ENCODE measurements around the gene GMCL2.

Gene GMCL2

DNA sequence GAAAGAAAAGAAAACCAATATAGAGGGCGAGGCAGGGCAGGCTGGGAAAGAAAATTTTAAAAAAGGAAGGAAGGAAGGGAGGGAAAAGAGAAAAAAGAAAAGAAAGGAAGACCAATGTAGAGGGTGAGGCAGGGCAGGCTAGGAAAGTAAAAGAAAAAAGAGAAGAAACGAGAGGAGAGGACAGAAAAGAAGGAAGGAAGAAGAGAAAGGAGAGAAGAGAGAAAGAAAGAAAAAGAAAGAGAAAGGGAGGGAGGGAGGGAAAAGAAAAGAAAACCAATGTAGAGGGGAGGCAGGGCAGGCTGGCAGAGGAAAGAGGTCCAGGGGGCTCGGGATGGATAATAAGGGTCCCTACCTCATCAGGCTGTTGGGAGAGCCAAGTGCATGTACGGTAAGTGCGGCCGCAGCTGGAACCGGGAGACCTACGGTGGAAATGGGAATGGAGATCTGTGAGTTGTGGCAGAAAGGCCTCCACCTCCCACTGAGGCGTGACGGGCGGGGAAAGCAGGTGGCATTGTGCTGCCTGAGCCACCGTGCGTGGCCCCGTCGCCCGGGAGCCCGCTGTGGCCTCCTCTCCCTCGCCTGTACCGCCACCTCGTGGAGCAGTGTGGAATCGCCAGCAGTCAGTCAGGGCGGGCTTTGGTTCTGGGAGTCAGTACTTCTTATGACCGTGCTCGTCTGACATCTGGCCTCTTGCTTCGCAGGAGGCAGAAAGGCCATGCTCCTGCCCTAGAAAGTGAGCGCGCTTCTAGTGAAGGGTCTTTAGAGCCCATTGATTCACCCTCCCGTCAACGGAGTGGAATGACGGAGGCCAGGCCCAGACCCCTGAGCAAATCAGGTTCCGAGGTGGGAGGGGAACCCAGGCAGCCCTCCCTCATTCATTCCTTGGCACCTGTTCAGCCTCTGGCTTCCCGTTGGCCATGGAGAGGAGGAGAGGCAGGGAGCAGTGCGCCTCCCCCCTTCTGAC is 23.1 kb downstream of the GMCL2 start:
- TF ChIP-seq, protein P1, sequence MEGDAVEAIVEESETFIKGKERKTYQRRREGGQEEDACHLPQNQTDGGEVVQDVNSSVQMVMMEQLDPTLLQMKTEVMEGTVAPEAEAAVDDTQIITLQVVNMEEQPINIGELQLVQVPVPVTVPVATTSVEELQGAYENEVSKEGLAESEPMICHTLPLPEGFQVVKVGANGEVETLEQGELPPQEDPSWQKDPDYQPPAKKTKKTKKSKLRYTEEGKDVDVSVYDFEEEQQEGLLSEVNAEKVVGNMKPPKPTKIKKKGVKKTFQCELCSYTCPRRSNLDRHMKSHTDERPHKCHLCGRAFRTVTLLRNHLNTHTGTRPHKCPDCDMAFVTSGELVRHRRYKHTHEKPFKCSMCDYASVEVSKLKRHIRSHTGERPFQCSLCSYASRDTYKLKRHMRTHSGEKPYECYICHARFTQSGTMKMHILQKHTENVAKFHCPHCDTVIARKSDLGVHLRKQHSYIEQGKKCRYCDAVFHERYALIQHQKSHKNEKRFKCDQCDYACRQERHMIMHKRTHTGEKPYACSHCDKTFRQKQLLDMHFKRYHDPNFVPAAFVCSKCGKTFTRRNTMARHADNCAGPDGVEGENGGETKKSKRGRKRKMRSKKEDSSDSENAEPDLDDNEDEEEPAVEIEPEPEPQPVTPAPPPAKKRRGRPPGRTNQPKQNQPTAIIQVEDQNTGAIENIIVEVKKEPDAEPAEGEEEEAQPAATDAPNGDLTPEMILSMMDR (IDR thresholded peaks at IDR 0.05; ENCODE audit: low read depth, low read length, missing control alignments), result peak; percentile 99
- in situ Hi-C loops (cut with HindIII; ENCODE audit: low pct_ligation_motif_present, low sequenced_read_pairs), result no loop called here
- Histone ChIP-seq H3K27ac (no peak overlapping the region), H3K27me3 (replicated peaks) (peaks cover 3% of the 10 kb centered on the region), H3K4me3 (ENCODE audit: low read depth, low read length) (no peak overlapping the region), H3K36me3 (replicated peaks) (no peaks in the 10 kb centered on the region)
- peak; percentile 42 for DNase-seq

- DNase-seq, result no peak
- TF ChIP-seq, protein P1 (IDR thresholded peaks at IDR 0.05; ENCODE audit: low read depth, low read length, missing control alignments), result no peak
- Histone ChIP-seq H3K36me3 (replicated peaks) (no peaks in the 10 kb centered on the region), H3K27ac (no peak overlapping the region), H3K27me3 (replicated peaks) (peaks cover 3% of the 10 kb centered on the region), H3K4me3 (ENCODE audit: low read depth, low read length) (no peak overlapping the region)
- in situ Hi-C loops (cut with HindIII; ENCODE audit: low pct_ligation_motif_present, low sequenced_read_pairs), result no loop called here
Measured at GRCh38 chr5:178162481-178162880, 24.7 kb downstream of the GMCL2 start.

DNA sequence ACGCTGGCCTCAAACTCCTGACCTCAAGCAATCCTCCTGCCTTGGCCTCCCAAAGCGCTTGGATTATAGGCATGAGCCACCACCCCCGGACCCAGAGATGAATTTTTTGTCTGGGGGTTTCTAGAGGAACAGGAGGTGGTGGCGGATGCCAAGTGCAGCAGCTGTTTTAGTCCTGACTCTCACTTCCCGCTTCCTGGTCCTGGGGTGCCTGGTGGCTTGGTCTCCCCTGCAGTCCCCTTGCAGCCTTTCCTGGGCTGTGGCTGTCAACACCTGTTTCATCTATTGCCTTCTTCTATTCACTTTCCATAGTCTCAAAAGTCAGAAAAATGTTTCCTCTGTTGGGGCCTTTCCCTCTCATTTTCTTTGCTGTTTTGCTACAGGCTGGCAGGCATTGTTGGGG is 27.0 kb downstream of the GMCL2 start:
- no peaks in the 10 kb centered on the region for H3K36me3 ChIP-seq (replicated peaks)
- no peak overlapping the region for H3K4me3 ChIP-seq (ENCODE audit: low read depth, low read length)
- TF ChIP-seq, protein P1 (IDR thresholded peaks at IDR 0.05; ENCODE audit: low read depth, low read length, missing control alignments), result no peak
- H3K27ac ChIP-seq, result no peak overlapping the region
- DNase-seq, result no peak
- in situ Hi-C loops (cut with HindIII; ENCODE audit: low pct_ligation_motif_present, low sequenced_read_pairs), result no loop called here
- H3K27me3 ChIP-seq (replicated peaks), result no peaks in the 10 kb centered on the region

GRCh38 chr5:178155065-178155464 is 32.1 kb downstream of the GMCL2 start:
- TF ChIP-seq, protein P1 (IDR thresholded peaks at IDR 0.05; ENCODE audit: low read depth, low read length, missing control alignments), result no peak
- Histone ChIP-seq H3K36me3 (replicated peaks) (peaks cover 17% of the 10 kb centered on the region), H3K27me3 (replicated peaks) (no peaks in the 10 kb centered on the region), H3K27ac (no peak overlapping the region), H3K4me3 (ENCODE audit: low read depth, low read length) (no peak overlapping the region)
- no peak for DNase-seq
- in situ Hi-C loops (cut with HindIII; ENCODE audit: low pct_ligation_motif_present, low sequenced_read_pairs), result no loop called here

- in situ Hi-C loops (cut with HindIII; ENCODE audit: low pct_ligation_motif_present, low sequenced_read_pairs), result no loop called here
- H3K27me3 ChIP-seq (replicated peaks), result no peaks in the 10 kb centered on the region
- TF ChIP-seq, protein P1 (IDR thresholded peaks at IDR 0.05; ENCODE audit: low read depth, low read length, missing control alignments), result no peak
Measured at GRCh38 chr5:178153530-178154340, 33.4 kb downstream of the GMCL2 start, which contains the start of gene NHP2. Gene NHP2, minus strand, starts transcription at chr5:178153885. Its CDS starts 68 bp downstream, at chr5:178153817.

More at GRCh38 chr5:178153530-178154340, 33.4 kb downstream of the GMCL2 start, which contains the start of gene NHP2:
- H3K27ac ChIP-seq, result peak within 1 kb of the TSS; percentile 76
- peak; percentile 98 for DNase-seq
- H3K4me3 ChIP-seq (ENCODE audit: low read depth, low read length), result peak within 1 kb of the TSS; percentile 80
- H3K36me3 ChIP-seq (replicated peaks), result peaks cover 24% of the 10 kb centered on the region

Data from brain microvascular endothelial cell (primary cell).